ENCODE data around the gene TMPRSS9.
"Not testable (repeated sequence)": the region's sequence is repeated elsewhere in the genome, so short reads cannot be mapped to it uniquely, and the experiment has no call there.

The TMPRSS9 gene

DNA sequence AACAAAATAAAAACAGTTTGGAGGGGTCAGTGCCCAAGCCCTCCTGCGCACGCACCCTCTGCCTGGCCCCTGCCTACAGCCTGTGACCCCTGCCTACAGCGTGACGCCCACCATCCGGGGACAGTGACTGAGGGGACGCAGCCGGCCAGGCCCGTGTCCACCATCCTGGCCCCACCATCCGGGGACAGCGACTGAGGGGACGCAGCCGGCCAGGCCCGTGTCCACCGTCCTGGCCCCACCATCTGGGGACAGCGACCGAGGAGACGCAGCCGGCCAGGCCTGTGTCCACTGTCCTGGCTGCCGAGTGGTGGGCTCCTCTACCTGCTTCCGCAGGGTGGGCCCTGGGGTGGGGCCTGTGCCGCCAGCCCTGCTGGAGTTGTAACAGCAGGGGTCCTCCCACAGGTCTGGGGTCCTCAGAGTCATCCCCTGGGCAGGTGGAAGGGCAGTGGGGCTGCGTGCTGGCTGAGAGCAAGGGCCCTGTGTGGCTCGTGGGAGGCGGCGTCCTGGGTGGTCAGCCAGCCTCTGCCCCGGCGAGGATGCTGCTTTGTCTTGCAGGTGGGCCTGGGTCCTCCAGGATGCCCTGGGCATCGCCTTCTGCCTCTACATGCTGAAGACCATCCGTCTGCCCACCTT is 17.3 kb upstream of the TMPRSS9 start:
- DNase-seq: no peak

DNA sequence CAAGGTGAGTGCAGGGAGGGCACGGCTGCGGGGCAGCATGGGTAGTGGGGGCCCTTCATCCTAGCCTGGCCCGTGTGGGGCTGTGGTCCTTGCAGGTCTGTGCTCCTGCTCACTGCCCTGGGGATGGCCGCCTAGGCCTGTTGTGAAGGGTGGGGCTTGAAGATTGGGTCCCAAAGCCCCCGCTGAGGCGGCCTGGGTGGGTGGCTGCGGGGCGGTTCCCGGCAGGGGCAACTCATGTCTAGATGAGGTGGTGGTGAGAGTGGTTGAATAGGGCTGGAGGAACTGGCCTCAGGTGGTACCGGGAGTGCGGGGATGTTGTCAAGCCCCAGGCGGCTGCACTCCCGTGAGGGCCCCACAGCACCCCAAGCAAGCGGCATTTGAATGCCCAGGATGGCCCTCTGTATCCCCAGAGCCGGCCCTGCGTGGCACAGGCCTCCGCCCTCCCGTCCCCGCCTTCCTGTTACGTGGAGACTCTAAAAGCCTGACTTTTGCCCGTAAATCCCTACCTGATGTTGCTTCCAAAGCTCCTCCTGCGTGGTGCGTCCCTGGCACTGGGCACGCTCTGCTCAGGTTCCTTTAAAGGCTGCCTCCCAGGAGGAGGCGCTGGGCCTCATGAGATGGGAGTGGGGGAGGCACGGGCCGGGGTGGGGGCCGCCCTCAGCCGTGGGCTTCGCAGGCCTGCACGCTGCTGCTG is 16.6 kb upstream of the TMPRSS9 start:
- DNase-seq: no peak

DNA sequence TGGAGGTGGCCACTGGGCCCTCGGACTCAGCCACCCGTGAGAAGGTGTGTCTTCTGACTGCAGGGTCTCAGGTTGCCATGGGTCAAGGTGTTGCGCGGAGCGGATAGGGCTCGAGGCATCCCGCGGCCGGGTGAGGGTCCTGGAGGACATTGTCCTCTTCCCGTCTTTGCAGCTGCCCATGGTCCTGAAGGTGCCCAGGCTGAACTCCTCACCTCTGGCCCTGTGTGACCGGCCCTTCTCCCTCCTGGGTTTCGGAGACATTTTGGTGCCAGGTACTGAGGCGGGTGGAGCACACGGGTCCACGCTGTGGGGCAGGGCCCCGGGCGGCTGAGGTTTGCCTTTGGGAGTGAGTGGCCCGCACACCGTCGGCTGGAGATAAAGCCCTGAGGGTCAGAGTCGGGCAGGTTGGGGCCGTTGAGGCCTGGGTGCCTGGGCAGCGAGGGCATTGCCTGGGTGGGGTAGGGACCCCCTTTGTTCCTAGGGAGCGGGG is 15.6 kb upstream of the TMPRSS9 start:
- no peak for DNase-seq

DNA sequence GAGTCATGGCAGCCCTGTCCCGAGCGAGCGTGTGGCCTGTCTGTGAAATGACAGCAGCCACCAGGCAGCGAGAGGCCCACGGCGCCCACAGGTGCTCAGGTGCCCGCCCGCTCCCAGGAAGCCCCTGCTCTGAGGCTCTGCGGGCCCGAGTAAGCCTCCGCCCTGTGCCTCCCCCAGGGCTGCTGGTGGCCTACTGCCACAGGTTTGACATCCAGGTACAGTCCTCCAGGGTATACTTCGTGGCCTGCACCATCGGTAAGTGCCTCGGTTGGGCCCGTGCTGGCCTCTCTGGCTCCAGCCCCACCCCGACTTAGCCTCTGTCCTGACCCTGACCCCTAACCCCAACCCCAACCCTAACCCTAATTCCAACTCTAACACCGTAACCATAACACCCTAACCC is 15.0 kb upstream of the TMPRSS9 start:
- DNase-seq: no peak

DNA sequence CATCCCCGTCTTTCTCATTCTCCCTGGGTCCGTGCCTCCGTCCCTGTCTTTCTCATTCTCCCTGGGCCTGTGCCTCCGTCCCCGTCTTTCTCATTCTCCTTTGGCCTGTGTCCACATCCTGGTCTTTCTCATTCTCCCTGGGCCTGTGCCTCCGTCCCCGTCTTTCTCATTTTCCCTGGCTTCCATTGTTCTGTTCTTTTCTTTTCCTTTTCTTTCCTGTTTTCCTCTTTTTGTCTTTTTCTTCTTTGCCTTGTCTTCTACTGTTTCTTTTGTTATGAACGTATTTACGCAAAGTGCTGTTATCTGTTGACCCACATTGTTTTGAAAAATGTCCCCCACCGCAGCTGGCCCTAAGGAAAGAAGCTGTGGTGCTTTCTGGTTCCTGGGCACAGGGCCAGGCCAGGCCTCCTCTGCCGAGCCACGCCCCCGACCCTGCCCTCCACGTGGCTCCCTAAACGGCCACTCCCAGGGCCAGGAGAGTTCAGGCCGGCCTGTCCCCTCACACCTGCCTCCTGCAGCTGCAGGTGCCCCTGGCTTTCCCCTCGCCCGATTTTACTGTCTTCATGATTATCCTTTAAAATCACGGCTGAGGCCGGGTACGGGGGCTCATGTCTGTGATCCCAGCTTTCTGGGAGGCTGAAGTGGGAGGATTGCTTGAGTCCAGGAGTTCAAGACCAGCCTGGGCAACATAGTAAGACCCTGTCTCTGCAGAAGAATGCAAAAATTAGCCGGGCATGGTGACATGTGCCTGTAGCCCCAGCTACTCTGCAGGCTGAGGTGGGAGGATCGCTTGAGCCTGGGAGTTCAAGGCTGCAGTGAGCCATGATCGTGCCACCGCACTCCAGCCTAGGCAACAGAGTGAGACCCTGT is 14.0 kb upstream of the TMPRSS9 start:
- DNase-seq: no peak

DNA sequence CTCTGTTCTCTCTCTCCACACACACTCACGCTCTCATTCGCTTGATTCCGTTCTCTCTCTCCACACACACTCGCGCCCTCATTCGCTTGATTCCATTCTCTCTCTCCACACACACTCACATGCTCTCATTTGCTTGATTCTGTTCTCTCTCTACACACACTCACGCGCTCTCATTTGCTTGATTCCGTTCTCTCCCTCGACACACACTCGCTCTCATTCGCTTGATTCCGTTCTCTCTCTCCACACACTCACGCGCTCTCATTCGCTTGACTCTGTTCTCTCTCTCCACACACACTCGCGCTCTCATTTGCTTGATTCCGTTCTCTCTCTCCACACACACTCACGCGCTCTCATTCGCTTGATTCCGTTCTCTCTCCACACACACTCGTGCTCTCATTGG is 10.2 kb upstream of the TMPRSS9 start:
- not testable (repeated sequence) for DNase-seq

DNA sequence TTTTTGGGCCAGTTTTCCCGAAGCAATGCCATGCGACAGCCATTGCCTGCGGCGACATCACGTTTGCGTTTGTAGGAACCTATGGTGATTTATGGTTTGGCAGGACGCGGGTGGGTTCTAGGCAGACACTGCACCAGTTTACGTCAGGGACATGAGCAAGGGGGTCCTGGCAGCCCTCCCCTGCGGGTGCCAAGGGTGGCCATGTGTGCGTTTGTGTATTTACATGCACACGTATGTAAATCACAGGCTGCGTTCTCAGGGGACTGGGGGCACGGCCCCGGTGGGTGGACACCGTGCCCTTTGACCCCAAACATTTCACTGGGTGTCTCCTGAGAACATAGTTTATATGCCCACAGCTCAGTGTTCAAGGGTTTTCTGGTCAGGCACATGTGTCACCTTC is 9.4 kb upstream of the TMPRSS9 start:
- no peak for DNase-seq

DNA sequence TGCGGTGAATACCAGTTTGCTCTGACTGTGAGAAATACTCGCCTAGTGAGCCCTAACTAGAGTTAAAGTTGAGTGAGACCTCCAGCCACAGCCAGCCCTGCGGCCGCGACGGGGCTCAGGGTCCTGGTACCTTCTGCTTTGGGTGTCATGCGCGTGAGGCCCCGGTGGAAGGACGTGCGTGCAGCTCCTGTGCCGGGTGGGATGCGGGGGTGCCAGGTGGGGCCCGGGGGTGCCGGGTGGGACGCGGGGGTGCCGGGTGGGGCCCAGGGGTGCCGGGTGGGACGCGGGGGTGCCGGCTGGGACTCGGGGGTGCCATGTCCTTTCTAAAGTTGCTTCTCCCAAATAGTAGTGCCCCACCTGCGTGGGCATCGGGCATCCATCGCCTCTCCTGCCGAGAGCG is 8.5 kb upstream of the TMPRSS9 start:
- no peak for DNase-seq

DNA sequence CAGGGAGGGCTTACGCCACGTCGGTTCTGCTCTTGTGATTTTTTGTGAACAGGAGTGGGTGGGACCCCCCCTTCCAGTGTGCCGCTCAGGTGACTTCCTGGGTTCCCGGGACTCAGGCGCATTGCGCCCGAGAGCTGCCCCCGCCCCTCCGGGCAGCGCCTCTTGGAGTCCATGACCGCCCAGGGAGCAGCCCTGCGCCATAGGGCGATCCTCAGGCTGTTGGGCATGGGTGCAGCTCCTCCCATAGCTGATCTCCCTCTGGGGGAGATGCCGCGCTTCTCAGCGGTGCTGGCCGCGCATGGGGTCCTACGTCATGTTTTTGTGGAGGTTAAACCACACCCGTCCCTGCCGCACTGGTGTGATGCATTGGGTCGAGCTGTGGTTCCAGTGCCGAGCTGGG is 7.9 kb upstream of the TMPRSS9 start:
- DNase-seq: no peak

DNA sequence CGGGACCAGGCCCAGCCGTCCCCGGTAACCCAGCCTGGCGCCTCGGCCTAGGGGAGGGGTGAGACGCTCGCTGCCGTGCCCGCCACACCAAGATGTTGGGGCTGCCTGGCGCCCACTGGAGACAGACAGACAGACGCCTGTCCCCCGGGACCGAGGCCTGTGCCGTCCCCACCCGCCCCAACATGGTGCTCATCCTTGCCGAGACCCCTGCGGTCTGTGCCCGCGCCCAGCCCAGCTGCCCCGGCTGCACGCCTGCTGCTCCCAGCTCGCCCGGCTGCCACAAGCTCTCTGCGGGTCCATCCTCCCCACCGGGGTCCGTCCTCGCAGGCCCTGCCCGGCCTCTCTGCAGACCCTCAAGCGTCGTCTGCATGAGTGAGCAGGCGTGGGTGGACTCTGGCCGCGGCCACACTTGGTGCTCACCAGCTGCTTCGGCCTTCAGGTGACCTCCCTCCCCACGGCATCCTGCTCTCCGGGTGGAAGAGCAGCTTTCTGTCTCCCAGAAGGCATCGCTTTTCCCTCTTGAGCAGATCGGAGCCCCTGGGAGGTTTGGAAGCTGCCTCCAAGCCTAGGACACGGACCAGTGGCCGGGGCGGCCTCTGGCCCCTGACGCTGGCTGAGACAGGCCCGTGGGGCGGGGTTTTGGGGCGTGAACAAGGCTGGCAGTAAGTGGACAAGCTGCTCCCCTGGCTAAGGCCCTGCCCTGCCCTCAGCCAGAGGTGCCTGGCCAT is 6.7 kb upstream of the TMPRSS9 start:
- no peak for DNase-seq

DNA sequence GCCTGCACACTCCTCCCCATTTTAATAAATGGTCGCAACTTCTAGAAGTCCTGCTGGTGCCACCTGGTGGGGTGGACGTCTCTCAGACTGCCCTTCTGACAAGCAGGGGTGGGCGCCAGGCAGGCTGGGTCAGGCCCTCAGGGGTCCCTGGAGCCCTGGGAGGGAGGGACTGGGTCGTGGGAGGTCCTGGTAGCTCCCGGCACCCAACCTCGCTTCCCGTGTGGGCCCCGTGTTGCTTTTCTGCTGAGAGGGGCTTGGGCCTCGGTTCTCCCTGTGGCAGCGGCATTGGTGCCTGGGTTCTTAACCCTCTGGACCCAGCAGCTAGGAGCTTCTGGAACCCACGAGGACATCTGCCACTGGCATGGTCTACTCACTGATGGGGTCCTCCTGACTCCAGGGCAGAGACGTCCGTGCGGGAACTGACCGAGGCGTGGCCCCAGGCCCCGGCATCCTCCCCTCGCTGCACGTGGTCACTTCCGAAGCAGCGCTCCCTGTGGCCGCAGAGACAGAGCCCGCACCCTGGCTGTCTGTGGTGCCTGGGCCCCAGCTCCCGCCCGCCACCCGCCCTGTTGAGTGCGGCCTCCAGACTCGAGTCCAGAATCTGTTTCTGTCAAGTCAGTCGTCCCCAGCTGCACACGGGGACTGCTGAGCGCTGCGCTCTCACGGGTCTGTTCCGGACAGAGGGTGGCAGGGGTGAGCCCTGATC is 6.0 kb upstream of the TMPRSS9 start:
- DNase-seq: no peak

DNA sequence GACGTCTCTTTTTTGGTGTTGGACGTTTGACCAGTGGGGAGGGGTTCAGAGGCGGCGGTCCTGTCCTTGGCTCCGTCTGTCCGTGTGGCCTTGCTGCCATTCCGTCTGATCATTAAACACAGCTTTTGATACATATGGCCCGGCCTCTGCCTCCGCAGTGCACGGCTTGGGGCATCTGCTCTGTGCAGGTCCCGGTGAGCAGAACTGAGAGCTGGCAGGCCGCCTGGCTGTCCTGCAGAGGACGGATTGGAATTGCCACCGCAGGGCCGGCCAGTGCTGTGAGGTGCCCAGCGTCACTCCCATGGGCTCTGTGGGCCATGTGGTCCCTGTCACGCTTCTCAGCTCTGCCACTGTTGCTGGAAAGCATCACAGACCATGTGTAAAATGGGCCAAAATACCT is 5.4 kb upstream of the TMPRSS9 start:
- no peak for DNase-seq

DNA sequence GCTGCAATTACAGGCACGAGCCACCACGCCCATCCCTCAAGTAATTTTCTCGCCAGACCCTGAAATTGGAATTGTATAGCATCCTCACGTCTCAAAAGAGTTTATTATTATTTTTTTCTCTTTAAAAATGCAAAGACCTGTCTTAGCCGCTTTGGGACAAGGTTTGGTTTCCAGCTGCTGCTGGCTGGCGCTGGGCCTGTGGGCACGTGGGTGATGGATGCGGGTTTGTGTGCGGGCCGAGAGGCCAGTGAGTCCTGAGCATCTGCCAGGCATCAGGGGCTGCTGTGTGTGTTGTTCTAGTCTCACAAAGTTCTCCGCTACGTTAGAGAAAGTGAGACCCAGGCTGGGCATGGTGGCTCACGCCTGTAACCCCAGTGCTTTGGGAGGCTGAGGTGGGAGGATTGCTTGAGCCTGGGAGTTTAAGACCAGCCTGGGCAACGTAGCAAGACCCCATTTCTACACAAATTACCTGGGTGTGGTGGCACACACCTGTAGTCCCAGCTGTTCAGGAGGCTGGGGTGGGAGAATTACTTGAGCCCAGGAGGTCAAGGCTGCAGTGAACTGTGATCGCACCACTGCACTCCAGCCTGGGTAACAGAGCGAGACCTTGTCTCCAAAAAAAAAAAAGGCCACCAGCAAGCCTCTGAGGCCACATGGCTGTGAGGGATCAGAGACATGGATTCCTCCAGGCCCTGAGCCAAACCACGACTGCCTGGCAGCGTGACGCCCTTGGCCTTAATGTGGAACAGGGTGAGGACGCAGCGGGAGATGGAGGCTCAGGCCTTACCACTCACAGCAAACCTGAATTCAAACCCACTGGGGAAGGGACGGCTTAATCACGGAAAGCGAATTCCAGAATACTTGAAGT is 4.7 kb upstream of the TMPRSS9 start:
- DNase-seq: no peak

DNA sequence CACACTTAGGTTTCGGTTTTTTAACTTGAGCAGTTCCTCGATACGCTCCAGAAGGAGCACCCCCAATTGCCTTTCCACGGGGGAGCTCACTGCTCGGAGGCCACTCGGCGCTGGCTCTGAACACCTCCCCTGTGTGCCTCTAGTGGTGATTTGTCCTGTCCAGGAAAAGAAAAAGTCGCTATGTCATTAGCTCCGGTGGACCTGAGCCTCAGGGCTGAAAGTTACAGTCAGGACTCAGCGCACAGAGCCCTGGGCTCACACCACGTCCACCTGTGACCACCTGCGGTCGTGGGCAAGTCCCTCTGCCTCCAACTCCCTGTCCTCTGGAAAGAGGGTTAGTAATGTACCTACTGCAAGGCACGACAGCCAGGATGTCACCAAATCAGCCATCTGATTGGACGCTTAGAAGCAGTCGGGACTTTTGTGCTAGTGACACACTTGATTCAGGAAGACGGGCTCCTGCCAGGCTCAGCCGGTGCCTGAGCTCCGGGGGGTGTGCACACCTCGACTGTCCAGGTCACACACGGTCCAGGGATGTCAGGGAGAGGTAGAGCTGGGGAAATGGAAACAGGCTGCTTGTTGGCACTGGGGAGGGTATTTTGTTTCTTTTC is 3.9 kb upstream of the TMPRSS9 start:
- DNase-seq: no peak

DNA sequence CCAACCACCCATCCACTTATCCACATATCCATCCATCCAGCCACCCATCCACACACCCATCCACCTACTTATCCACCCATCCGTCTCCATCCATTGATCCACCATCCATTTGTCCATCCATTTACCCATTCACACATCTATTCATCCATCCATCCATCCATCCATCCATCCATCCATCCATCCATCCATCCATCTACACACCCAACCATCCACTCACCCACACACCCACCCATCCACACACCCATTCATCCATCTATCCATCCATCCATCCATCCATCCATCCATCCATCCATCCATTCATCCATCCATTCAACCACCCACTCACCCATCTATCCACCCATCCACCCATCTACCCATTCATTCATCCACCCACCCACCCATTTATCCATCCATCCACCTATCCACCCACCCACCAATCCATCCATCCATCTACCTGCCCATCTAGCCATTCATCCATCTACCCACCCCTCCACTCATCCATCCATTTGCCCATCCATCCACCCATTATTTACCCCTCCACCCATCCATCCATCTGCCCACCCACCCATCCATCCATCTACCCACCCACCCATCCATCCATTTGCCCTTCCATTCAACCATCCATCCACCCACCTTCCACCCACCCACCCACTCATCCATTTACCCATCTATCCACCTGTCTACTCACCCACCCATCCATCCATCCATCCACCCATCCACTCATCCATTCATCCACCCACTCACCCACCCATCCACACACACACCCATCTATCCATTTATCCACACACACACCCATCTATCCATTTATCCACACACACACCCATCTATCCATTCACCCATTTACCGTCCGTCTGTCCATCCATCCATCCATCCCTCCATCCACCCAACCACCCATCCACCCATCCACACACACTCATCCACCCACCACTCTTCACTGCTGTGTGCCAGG is 2.5 kb upstream of the TMPRSS9 start:
- DNase-seq: no peak

DNA sequence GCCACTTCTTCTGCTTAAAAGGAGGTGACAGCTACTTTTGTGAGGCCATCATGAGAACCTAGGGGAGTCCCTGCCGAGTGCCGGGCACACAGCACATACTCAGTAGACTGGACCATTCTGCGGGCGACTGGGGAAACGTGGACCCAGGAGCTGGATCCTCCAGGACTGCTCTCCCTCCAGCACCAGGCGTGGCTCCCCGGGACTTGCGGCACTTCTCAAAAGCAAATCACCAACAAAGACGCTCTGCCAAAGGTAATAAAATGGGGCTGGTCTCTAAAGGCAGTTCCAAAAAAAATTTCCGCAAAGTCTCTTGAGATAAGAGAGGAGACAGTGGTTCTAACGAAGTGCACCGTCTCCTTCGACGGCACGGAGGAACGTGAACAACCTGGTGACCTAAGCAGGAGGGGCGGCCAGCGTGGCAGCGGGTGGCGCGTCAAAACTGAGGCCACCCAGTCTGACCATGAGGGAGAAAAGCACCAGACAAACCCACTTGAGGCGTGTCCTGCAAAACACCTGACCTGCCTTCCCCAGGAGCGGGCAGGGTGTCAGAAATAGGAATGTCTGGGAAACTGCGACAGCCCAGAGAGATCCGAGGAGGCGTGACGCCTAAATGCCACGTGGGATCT is 1.4 kb upstream of the TMPRSS9 start:
- no peak for DNase-seq

DNA sequence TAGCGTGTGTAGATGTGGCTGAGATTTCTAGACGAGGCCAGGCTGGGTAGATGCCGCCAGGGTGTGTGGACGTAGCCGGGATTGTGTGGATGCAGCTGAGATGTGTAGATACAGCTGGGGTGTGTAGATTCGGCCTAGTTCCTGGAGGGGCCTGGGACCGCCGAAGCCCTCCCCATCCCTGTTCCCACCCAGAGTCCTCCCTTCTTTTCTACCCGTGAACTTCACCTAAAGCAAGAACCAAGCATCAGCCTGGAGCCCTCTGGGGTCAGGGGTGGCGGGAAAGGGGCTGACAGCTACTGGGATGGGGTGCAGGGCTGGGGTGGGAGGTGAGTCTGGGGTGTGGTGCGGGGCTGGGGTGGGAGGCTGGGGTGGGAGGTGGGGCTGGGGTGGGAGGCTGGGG is 768 bp downstream of the TMPRSS9 start:
- no peak for DNase-seq

DNA sequence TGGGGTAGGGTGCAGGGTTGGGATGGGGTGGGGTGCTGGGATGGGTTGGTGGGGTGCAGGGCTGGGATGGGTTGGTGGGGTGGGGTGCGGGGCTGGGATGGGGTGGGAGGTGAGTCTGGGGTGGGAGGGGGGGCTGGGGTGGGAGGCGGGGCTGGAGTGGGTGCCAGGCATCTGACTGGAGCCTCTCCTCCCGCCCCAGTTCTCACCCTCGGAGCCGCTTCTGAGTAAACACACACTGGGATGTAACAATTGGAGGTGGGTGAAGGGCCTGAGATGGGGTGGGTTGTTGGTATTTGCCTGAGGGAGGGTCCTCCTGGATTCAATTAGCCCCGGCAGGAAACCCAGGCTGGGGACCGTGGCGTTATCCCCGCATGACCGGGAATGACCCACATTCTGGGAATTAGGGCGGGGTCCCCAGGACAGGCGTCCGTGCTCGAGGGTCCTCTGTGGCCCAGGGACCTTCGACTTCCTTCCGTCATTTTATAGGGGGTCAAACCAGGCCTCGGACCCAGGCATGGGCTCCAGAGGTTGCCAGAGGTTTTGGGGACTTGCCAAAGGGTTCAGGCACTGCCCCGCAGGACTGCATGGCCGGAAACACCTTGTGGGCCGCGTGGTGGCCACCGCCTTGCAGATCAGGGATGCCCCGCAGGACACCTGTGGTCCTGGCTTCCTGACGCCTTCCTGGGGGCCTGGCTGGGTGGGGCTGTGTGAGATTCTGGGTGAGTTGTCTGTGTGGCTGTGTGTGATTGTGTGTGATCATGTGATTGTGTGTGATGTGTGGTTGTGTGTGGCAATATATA is 1.4 kb downstream of the TMPRSS9 start:
- DNase-seq: no peak
